ENCODE results near the gene RALGDS. TPM values are rescaled to one million over a fixed set of nuclear protein-coding genes. Genes with fewer than 3 reads are reported as not detected.

Gene RALGDS
- total RNA-seq, 2 donors from 2014 or later = 27.8 to 64.6 TPM

- no peaks in the 10 kb centered on the region for H3K9me3 ChIP-seq
- intact Hi-C loops (cut with DNase I) = loop anchor here (5.0 kb wide), 1 partner anchor 37 kb away; no protein-coding TSS in a partner anchor
- H3K4me1 ChIP-seq = peaks cover 75% of the 10 kb centered on the region
- H3K36me3 ChIP-seq (replicated peaks in 1 of 2; ENCODE audit: insufficient read depth in 1 of 2, low read depth in 2 of 2) = no peaks in the 10 kb centered on the region
- TF ChIP-seq CTCF (IDR thresholded peaks at IDR 0.05) = no peak
- no peak for TF ChIP-seq POLR2A (IDR thresholded peaks at IDR 0.05)
- no peaks in the 10 kb centered on the region for H3K27me3 ChIP-seq
- ATAC-seq = no peak
- no peak overlapping the region for H3K4me3 ChIP-seq
- H3K27ac ChIP-seq = no peak overlapping the region
- no peak for DNase-seq
- 83 to 87% methylated on average over 17 to 24 of the region's 24 CpGs for WGBS, 2 donors
Observed at GRCh38 chr9:133139246-133140173, 18.5 kb upstream of the RALGDS start.

GRCh38 chr9:133137451-133138231 lies 16.6 kb upstream of the RALGDS start:
- intact Hi-C loops (cut with DNase I) = no loop called here
- peaks cover 78% of the 10 kb centered on the region for H3K4me1 ChIP-seq
- peak; percentile 76 to 92 (median 82) for DNase-seq
- peak; percentile 24 for ATAC-seq
- 59 to 71% methylated on average over 7 to 16 of the region's 16 CpGs for WGBS, 2 donors
- H3K4me3 ChIP-seq = no peak overlapping the region
- H3K36me3 ChIP-seq (replicated peaks in 1 of 2; ENCODE audit: insufficient read depth in 1 of 2, low read depth in 2 of 2) = no peaks in the 10 kb centered on the region
- peak overlapping the region; percentile 61 to 83 (median 74) for H3K27ac ChIP-seq
- TF ChIP-seq CTCF (IDR thresholded peaks at IDR 0.05) (peak in 3 of 7 experiments; percentile 6 to 18 (median 7)), POLR2A (IDR thresholded peaks at IDR 0.05) (no peak)
- no peaks in the 10 kb centered on the region for H3K9me3 ChIP-seq
- no peaks in the 10 kb centered on the region for H3K27me3 ChIP-seq

DNA sequence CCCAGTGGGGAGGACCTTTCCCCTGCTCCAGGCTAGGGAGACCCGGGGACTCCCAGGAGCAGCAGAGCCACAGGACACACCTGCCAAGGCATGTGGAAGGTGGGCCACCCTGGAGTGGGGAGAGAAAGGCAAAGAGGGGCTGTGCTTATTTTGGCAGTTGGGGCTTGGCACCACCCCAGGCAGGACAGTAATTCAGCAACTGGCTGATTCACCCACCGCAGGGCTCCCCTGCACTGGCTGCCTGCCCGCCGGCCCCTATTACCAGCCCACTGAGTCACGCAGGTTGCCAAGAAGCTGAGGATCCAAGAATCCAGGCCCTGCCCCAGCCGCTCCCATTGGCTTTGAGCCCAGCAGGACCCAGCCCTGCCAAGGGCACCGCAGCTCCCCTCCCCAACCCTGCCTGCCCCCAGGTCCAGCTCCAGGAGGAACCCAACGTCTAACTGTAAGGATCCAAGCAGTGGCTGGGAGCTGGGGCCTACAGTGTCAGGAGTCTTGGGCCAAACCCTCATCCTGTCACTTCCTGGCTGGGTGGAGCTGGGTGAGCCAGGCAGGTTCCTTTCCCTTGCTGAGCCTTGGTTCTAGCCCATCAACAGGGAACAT lies 14.2 kb upstream of the RALGDS start:
- intact Hi-C loops (cut with DNase I) = no loop called here
- ATAC-seq = no peak
- Histone ChIP-seq H3K27me3 (no peaks in the 10 kb centered on the region), H3K9me3 (no peaks in the 10 kb centered on the region), H3K36me3 (replicated peaks in 1 of 2; ENCODE audit: insufficient read depth in 1 of 2, low read depth in 2 of 2) (no peaks in the 10 kb centered on the region), H3K27ac (peak overlapping the region; percentile 91 to 99 (median 96)), H3K4me3 (no peak overlapping the region), H3K4me1 (peaks cover 66% of the 10 kb centered on the region)
- TF ChIP-seq CTCF (IDR thresholded peaks at IDR 0.05) (no peak), POLR2A (IDR thresholded peaks at IDR 0.05) (no peak)
- WGBS, 2 donors = 34 to 71% methylated on average over 1 to 8 of the region's 8 CpGs
- DNase-seq = peak; percentile 49 to 84 (median 63)

DNA sequence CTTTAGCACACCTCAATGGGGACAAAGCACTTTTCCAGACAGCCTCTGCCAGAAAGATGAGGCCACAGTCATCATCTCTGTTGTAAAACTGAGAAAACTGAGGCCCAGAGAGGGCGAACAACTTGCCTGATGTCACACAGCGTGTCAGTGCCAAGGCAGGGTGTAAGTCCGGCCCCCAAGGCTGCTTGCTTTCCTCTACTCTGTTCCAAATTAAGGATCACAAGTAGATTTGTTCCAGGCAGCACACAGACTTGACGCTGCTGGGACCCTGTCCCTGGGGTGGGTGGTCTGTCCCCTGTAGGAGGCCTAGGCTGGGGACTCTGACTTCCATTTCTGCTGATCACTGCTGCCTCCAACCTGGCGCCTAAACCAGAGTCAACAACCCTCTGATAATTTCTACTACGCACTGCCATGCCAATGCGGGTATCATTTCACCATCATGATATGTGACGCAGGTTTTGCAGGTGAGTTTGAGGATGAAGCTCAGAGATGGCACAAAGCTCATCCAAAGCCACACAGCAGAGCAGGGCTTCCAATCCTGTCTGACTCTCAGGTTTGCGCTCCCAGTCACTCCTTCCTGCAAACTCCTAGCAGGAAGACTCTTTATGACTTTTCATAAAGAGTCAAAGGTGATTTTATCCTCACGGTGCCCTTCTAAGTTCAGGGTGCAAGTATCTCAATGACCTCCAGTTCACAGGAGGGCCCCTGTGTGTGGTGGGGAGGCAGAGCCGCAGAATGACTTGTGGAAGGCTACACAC lies 13.5 kb upstream of the RALGDS start:
- H3K36me3 ChIP-seq (replicated peaks in 1 of 2; ENCODE audit: insufficient read depth in 1 of 2, low read depth in 2 of 2) = no peaks in the 10 kb centered on the region
- no peaks in the 10 kb centered on the region for H3K9me3 ChIP-seq
- 63 to 72% methylated on average over 10 to 11 of the region's 11 CpGs for WGBS, 2 donors
- no peak overlapping the region for H3K4me3 ChIP-seq
- intact Hi-C loops (cut with DNase I) = no loop called here
- peaks cover 66% of the 10 kb centered on the region for H3K4me1 ChIP-seq
- H3K27ac ChIP-seq = peak overlapping the region; percentile 91 to 99 (median 96)
- no peak for TF ChIP-seq POLR2A (IDR thresholded peaks at IDR 0.05)
- TF ChIP-seq CTCF (IDR thresholded peaks at IDR 0.05) = no peak
- no peaks in the 10 kb centered on the region for H3K27me3 ChIP-seq
- no peak for DNase-seq
- ATAC-seq = no peak
